GM19099 (cell line): ENCODE results near the gene PRUNE2.

ENCODE experiments used
- POLR2A ChIP-seq: IDR thresholded peaks from 3 replicates; pipeline ENCODE4 v1.6.1; 2011; ENCODE audit warnings: low read depth; ENCODE audit not compliant: insufficient read length; ENCODE audit errors: extremely low read depth

The PRUNE2 gene

GRCh38 chr9:76743931-76744330 is 162.0 kb downstream of the PRUNE2 start:
- TF ChIP-seq POLR2A: no peak

GRCh38 chr9:76741524-76741923 is 164.4 kb downstream of the PRUNE2 start:
- no peak for TF ChIP-seq POLR2A

GRCh38 chr9:76738402-76738801 is 167.5 kb downstream of the PRUNE2 start:
- TF ChIP-seq POLR2A: no peak

- TF ChIP-seq POLR2A: no peak
These were observed 168.6 kb downstream of the PRUNE2 start for GRCh38 chr9:76737154-76737902.

- no peak for TF ChIP-seq POLR2A
These were observed 171.2 kb downstream of the PRUNE2 start for GRCh38 chr9:76734716-76735115.

- no peak for TF ChIP-seq POLR2A
These were observed 172.8 kb downstream of the PRUNE2 start for GRCh38 chr9:76733096-76733495.

- no peak for TF ChIP-seq POLR2A
These were observed 173.5 kb downstream of the PRUNE2 start for GRCh38 chr9:76732341-76732958.

- TF ChIP-seq POLR2A: no peak
These were observed 175.1 kb downstream of the PRUNE2 start for GRCh38 chr9:76730801-76731200.

- TF ChIP-seq POLR2A: no peak
These were observed 175.8 kb downstream of the PRUNE2 start for GRCh38 chr9:76729980-76730737.

- TF ChIP-seq POLR2A: no peak
These were observed 176.8 kb downstream of the PRUNE2 start for GRCh38 chr9:76729116-76729515.

- no peak for TF ChIP-seq POLR2A
These were observed 180.0 kb downstream of the PRUNE2 start for GRCh38 chr9:76725885-76726284.

GRCh38 chr9:76725011-76725546 is 180.8 kb downstream of the PRUNE2 start:
- no peak for TF ChIP-seq POLR2A

- TF ChIP-seq POLR2A: no peak
These were observed 185.7 kb downstream of the PRUNE2 start for GRCh38 chr9:76720245-76720644.

GRCh38 chr9:76718166-76718565 is 187.7 kb downstream of the PRUNE2 start:
- TF ChIP-seq POLR2A: no peak

GRCh38 chr9:76717613-76718012 is 188.3 kb downstream of the PRUNE2 start:
- TF ChIP-seq POLR2A: no peak
